K562 (cell line): Measurements from ENCODE around the gene BCAS1. TPM values are rescaled to one million over a fixed set of nuclear protein-coding genes. Genes with fewer than 3 reads are reported as not detected.

Experiments
- ATAC-seq: fragments of 200-7000 bp; cut with Tn5 transposase; 3 replicates; pipeline ENCODE4 v1.9.1; 2020; ENCODE audit warnings: moderate library complexity
- BruUV-seq: library from RNA; stranded (reverse); fragments of 400-500 nt; replicated peaks from 2 replicates; lab custom pipeline; 2021; lab: Mats Ljungman, UMichigan
- CTCF ChIA-PET: fragments of 300-600 bp; formaldehyde crosslinking; extraction: SDS; loops from one replicate; lab custom pipeline; 2021; ENCODE audit warnings: low intra/inter-chr PET ratio; lab: Yijun Ruan, JAX
- POLR2A ChIA-PET: fragments of 300-600, 350-650 bp; sonication (Branson Sonifier 250); formaldehyde crosslinking; extraction: SDS; loops from one replicate; lab custom pipeline; 2021; ENCODE audit warnings: antibody characterized with exemption, inconsistent platforms; lab: Yijun Ruan, JAX
- DNase-seq, 4 experiments: peaks; one replicate each; pipeline versions ENCODE4 v3.0.0 to v3.0.0-alpha.2; 2011 to 2018; ENCODE audit warnings: low spot score in 3 of 4, mixed read lengths in 3 of 4; ENCODE audit errors: extremely low read depth in 1 of 4
- FAIRE-seq: peaks from 2 replicates; lab custom pipeline; 2011; peaks lifted over from hg19 to GRCh38; lab: Jason Lieb, UNC
- H2AFZ ChIP-seq: 2 replicates; pipeline ENCODE4 v1.6.0; 2011; ENCODE audit warnings: low read depth, low read length, control low read depth, inconsistent platforms
- H3K27ac ChIP-seq: fragments of 200-600 bp; 3 replicates; pipeline ENCODE4 v1.8.0; 2011; ENCODE audit warnings: low read depth, mild to moderate bottlenecking, control low read depth, inconsistent platforms, low read length, moderate library complexity, mixed read lengths; ENCODE audit errors: extremely low read depth
- H3K27me3 ChIP-seq, 2 experiments: fragments of 300-600 bp in 1 of 2; 2 replicates in 1 of 2; 3 replicates in 1 of 2; pipeline versions ENCODE4 v1.6.0 to v1.8.0; 2011; ENCODE audit warnings: inconsistent platforms in 2 of 2, low read length in 2 of 2, mild to moderate bottlenecking in 1 of 2, mixed read lengths in 1 of 2, moderate library complexity in 1 of 2; ENCODE audit not compliant: control insufficient read depth in 2 of 2, insufficient read depth in 2 of 2
- H3K36me3 ChIP-seq: fragments of 300-600 bp; 3 replicates; pipeline ENCODE4 v1.8.0; 2011; ENCODE audit warnings: mild to moderate bottlenecking, low read length, inconsistent platforms; ENCODE audit not compliant: control insufficient read depth, insufficient read depth
- H3K4me1 ChIP-seq, 2 experiments: fragments of 200-600 bp in 1 of 2; replicated peaks in 1 of 2; 2 replicates in 1 of 2; 3 replicates in 1 of 2; pipeline versions ENCODE4 v1.5.1 to v1.8.0; 2011; ENCODE audit warnings: inconsistent platforms in 2 of 2, low read length in 2 of 2, mild to moderate bottlenecking in 1 of 2, mixed read lengths in 1 of 2, moderate library complexity in 1 of 2; ENCODE audit not compliant: control insufficient read depth in 2 of 2, insufficient read depth in 2 of 2
- H3K4me2 ChIP-seq: 2 replicates; pipeline ENCODE4 v1.6.1; 2011; ENCODE audit warnings: low read length, control low read depth, inconsistent platforms, mixed read lengths; ENCODE audit not compliant: insufficient read depth
- H3K4me3 ChIP-seq: fragments of 200-600 bp; sonication (generic), shearing (Covaris generic); 2 replicates; pipeline ENCODE4 v1.5.1; 2016; ENCODE audit warnings: control low read depth, inconsistent platforms
- H3K79me2 ChIP-seq: fragments of 200-600 bp; 3 replicates; pipeline ENCODE4 v1.8.0; 2011; ENCODE audit warnings: low read length, inconsistent platforms; ENCODE audit not compliant: control insufficient read depth, insufficient read depth
- H3K9ac ChIP-seq, 2 experiments: 2 replicates each; pipeline versions ENCODE4 v1.6.0 to v1.6.1; 2011; ENCODE audit warnings: low read depth in 2 of 2, low read length in 2 of 2, control low read depth in 1 of 2, inconsistent platforms in 1 of 2, mild to moderate bottlenecking in 1 of 2, mixed read lengths in 1 of 2; ENCODE audit not compliant: insufficient read depth in 1 of 2
- H3K9me1 ChIP-seq: one replicate; pipeline ENCODE4 v1.6.0; 2011; ENCODE audit warnings: inconsistent platforms, mild to moderate bottlenecking, low read length, moderate library complexity; ENCODE audit not compliant: control insufficient read depth, insufficient read depth
- H3K9me3 ChIP-seq: replicated peaks from 2 replicates; pipeline ENCODE4 v1.5.1; 2011; ENCODE audit warnings: low read depth, low read length, inconsistent platforms; ENCODE audit not compliant: control insufficient read depth, insufficient read depth
- H4K20me1 ChIP-seq: replicated peaks from 2 replicates; pipeline ENCODE4 v1.6.1; 2011; ENCODE audit warnings: low read length, inconsistent platforms, mixed read lengths; ENCODE audit not compliant: control insufficient read depth, insufficient read depth
- ATF4 ChIP-seq: fragments of 450-650 bp; formaldehyde crosslinking; IDR thresholded peaks from 2 replicates; pipeline ENCODE4 v1.4.0; 2022; ENCODE audit warnings: mild to moderate bottlenecking, moderate library complexity
- CBX1 ChIP-seq: sonication (generic); IDR thresholded peaks from 2 replicates; pipeline ENCODE4 v1.6.1; 2016; ENCODE audit warnings: antibody characterized with exemption, low read depth, mild to moderate bottlenecking
- CEBPZ ChIP-seq: fragments of 150-350 bp; IDR thresholded peaks from 2 replicates; pipeline ENCODE4 v1.6.1; 2014; ENCODE audit warnings: low read depth, mild to moderate bottlenecking, low read length, borderline replicate concordance
- CTBP1 ChIP-seq: fragments of 450-650 bp; IDR thresholded peaks from 2 replicates; pipeline ENCODE4 v1.6.1; 2016; ENCODE audit warnings: borderline replicate concordance
- E2F8 ChIP-seq: fragments of 450-650 bp; IDR thresholded peaks from 2 replicates; pipeline ENCODE4 v1.7.1; 2018; ENCODE audit warnings: mild to moderate bottlenecking, low read depth; ENCODE audit not compliant: partially characterized antibody
- HMG20B ChIP-seq: fragments of 250-450 bp; sonication (Bioruptor Pico); IDR thresholded peaks from 2 replicates; pipeline ENCODE4 v1.5.0; 2021; ENCODE audit warnings: mild to moderate bottlenecking
- KLF10 ChIP-seq: fragments of 250-450 bp; sonication (Bioruptor Pico); IDR thresholded peaks from 2 replicates; pipeline ENCODE4 v1.6.1; 2021; ENCODE audit warnings: matching md5 sums
- STAT5B ChIP-seq: fragments of 250-450 bp; sonication (Bioruptor Pico); IDR thresholded peaks from 2 replicates; pipeline ENCODE4 v1.8.0; 2021; ENCODE audit warnings: mild to moderate bottlenecking, inconsistent platforms
- TAF15 ChIP-seq: fragments of 200-400 bp; formaldehyde crosslinking; IDR thresholded peaks from 2 replicates; pipeline ENCODE4 v1.6.1; 2017; ENCODE audit warnings: mild to moderate bottlenecking, low read depth, low read length, moderate library complexity
- ZC3H8 ChIP-seq: fragments of 450-650 bp; IDR thresholded peaks from 2 replicates; pipeline ENCODE4 v1.6.1; 2017
- ZKSCAN8 ChIP-seq: fragments of 200-800 bp; sonication (Bioruptor generic); IDR thresholded peaks from 2 replicates; pipeline ENCODE4 v1.6.1; 2016; ENCODE audit warnings: missing genetic modification characterization, missing compliant biosample characterization
- ZNF121 ChIP-seq: sonication (generic); formaldehyde crosslinking; conservative IDR thresholded peaks from 2 replicates; pipeline ENCODE4 v1.8.0; 2022; ENCODE audit warnings: missing genetic modification reagents
- ZNF57 ChIP-seq: fragments of 450-650 bp; formaldehyde crosslinking; IDR thresholded peaks from 2 replicates; pipeline ENCODE4 v1.4.0; 2020; ENCODE audit warnings: mild to moderate bottlenecking, moderate library complexity
- WGBS: fragments of 100-300 bp; shearing (Covaris generic); methylation state at CpG from one replicate; pipeline ENCODE4 v1.1.6; 2016; ENCODE audit warnings: low coverage, mixed read lengths; ENCODE audit not compliant: insufficient coverage; ENCODE audit errors: missing lambda C conversion rate; 5-methylcytosine and 5-hydroxymethylcytosine counted together
- in situ Hi-C: fragments of 300-500 bp; cut with MboI; formaldehyde crosslinking; loops from 4 replicates; pipeline ENCODE4 v1.15.0; 2018; ENCODE audit warnings: inconsistent platforms, mixed read lengths
- intact Hi-C: fragments of 100-400 bp; cut with micrococcal nuclease; formaldehyde crosslinking; loops from 2 replicates; pipeline ENCODE4 v1.14.2; 2022
- polyA plus RNA-seq, 8 experiments: library from polyadenylated mRNA; depleted of rRNA in 4 of 8; stranded (reverse) in 5 of 8; unstranded in 3 of 8; fragments of >200 nt; fragmentation: Nextera tagmentation in 2 of 8; fragmentation: Illumina TruSeq in 1 of 8; extraction: Ambion mirVana in 2 of 8; extraction: Trizol in 1 of 8; gene quantifications; 2 replicates each; pipeline versions ENCODE4 v1.2.1 to v1.2.3, GENCODE V29; 2011 to 2014; ENCODE audit warnings: inconsistent platforms in 1 of 8, missing spikeins in 1 of 8
- total RNA-seq, 7 experiments: library from RNA; depleted of rRNA in 6 of 7; stranded (reverse); fragments of >200 nt in 6 of 7; fragmentation: Illumina TruSeq in 2 of 7; extraction: Trizol in 2 of 7; gene quantifications; 2 replicates each; pipeline versions ENCODE4 v1.2.1 to v1.2.3, GENCODE V29; 2011 to 2021; ENCODE audit warnings: low replicate concordance in 1 of 7
- TF ChIP-seq, protein P1 (sequence below): sonication (generic); formaldehyde crosslinking; IDR thresholded peaks from 2 replicates; pipeline ENCODE4 v1.8.0; 2022; ENCODE audit warnings: missing genetic modification reagents, mild to moderate bottlenecking, borderline replicate concordance

BCAS1 gene
- total and polyA plus RNA-seq, 9 of the 15 experiments (the other 6 are each of a cell fraction or from before 2014, with no cell fraction given) = 0.18 to 2.3 (median 0.93) TPM

GRCh38 chr20:53980031-53980465, 90.3 kb downstream of the BCAS1 start:
- no TSS peak for BruUV-seq
- Histone ChIP-seq H3K27ac (no peak overlapping the region), H3K4me3 (no peak overlapping the region), H3K79me2 (no peaks in the 10 kb centered on the region), H3K9ac (no peak overlapping the region), H3K27me3 (peaks cover under 1 to 10% of the 10 kb centered on the region in 2 experiments; a peak in 3 of 5 replicates), H4K20me1 (no peaks in the 10 kb centered on the region), H3K4me2 (no peak overlapping the region), H3K4me1 (no peaks in the 10 kb centered on the region), H3K9me1 (no peaks in the 10 kb centered on the region), H2AFZ (no peak overlapping the region), H3K36me3 (no peaks in the 10 kb centered on the region), H3K9me3 (no peaks in the 10 kb centered on the region)
- in situ Hi-C loops = no loop called here
- intact Hi-C loops = no loop called here
- FAIRE-seq = no peak
- CTCF ChIA-PET = no interaction called here
- DNase-seq = no peak
- no peak for ATAC-seq
- POLR2A ChIA-PET = no interaction called here
- WGBS = 0% methylated on average over 4 of the region's 4 CpGs
- TF ChIP-seq ZNF121 (CRISPR knock-in tag) (no peak), ATF4 (CRISPR knock-in tag) (no peak), CEBPZ (no peak), KLF10 (CRISPR knock-in tag) (no peak), HMG20B (CRISPR knock-in tag) (no peak), TAF15 (no peak), ZNF57 (no peak), CTBP1 (no peak), E2F8 (no peak), ZC3H8 (no peak), ZKSCAN8 (no peak), STAT5B (CRISPR knock-in tag) (no peak), CBX1 (no peak)
- TF ChIP-seq, protein P1, sequence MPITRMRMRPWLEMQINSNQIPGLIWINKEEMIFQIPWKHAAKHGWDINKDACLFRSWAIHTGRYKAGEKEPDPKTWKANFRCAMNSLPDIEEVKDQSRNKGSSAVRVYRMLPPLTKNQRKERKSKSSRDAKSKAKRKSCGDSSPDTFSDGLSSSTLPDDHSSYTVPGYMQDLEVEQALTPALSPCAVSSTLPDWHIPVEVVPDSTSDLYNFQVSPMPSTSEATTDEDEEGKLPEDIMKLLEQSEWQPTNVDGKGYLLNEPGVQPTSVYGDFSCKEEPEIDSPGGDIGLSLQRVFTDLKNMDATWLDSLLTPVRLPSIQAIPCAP (CRISPR knock-in tag) = no peak
